Stomach (tissue), 9 donors: Measurements from ENCODE around the gene SORCS2. TPM values are rescaled to one million over a fixed set of nuclear protein-coding genes. Genes with fewer than 3 reads are reported as not detected.
A peak's percentile ranks its signal among the peaks of the same experiment; 100 is the strongest.

Experiments used
- DNase-seq, 2 donors: peaks; one replicate each; pipeline versions ENCODE4 v3.0.0 to v3.0.0-alpha.2; 2013 to 2019
- H3K27ac ChIP-seq, 5 donors: fragments of 200-600 bp in 4 of 5; sonication (generic) in 4 of 5; one replicate each; pipeline ENCODE4 v1.5.1; 2013 to 2019; ENCODE audit warnings: mild to moderate bottlenecking in 1 of 5, moderate library complexity in 1 of 5
- H3K27me3 ChIP-seq, 3 donors: fragments of 200-600 bp; sonication (generic); one replicate each; pipeline ENCODE4 v1.5.1; 2017 to 2019; ENCODE audit warnings: mixed run types in 1 of 3
- H3K36me3 ChIP-seq, 4 donors: fragments of 200-600 bp; sonication (generic); 1 replicate in 3 of 4; 2 replicates in 1 of 4; pipeline ENCODE4 v1.5.1; 2016 to 2019
- H3K4me1 ChIP-seq, 4 donors: fragments of 200-600 bp; sonication (generic); one replicate each; pipeline ENCODE4 v1.5.1; 2016 to 2019
- H3K4me3 ChIP-seq, 4 donors: fragments of 200-600 bp; sonication (generic) in 3 of 4; one replicate each; pipeline ENCODE4 v1.5.1; 2016 to 2019; ENCODE audit warnings: mild to moderate bottlenecking in 1 of 4
- H3K9me3 ChIP-seq, 4 donors: fragments of 200-600 bp; sonication (generic); one replicate each; pipeline ENCODE4 v1.5.1; 2016 to 2019
- CTCF ChIP-seq, 7 experiments: fragments of 450-650 bp in 4 of 7; fragments of 200-600 bp in 3 of 7; sonication (generic) in 3 of 7; IDR thresholded peaks; one replicate each; pipeline ENCODE4 v1.5.1; 2016 to 2019; ENCODE audit warnings: antibody characterized with exemption in 7 of 7, control low read depth in 2 of 7, mild to moderate bottlenecking in 1 of 7
- EP300 ChIP-seq: sonication (generic); formaldehyde crosslinking; IDR thresholded peaks from one replicate; pipeline ENCODE4 v1.6.1; 2017; ENCODE audit warnings: antibody characterized with exemption
- POLR2A ChIP-seq, 4 donors: fragments of 450-650 bp; IDR thresholded peaks; one replicate each; pipeline ENCODE4 v1.6.1; 2016; ENCODE audit warnings: antibody characterized with exemption in 4 of 4, control low read depth in 2 of 4, mild to moderate bottlenecking in 1 of 4, moderate library complexity in 1 of 4
- POLR2AphosphoS5 ChIP-seq, 3 donors: sonication (generic); formaldehyde crosslinking; IDR thresholded peaks; one replicate each; pipeline ENCODE4 v1.6.1; 2016; ENCODE audit warnings: antibody characterized with exemption in 3 of 3
- WGBS, 5 donors: extraction: QIAGEN DNeasy Blood & Tissue Kit in 3 of 5; methylation state at CpG; one replicate each; pipeline versions ENCODE4 v1.1.5 to v1.1.7; 2013 to 2018; 5-methylcytosine and 5-hydroxymethylcytosine counted together
- intact Hi-C: fragments of 100-400 bp; cut with DNase I; formaldehyde crosslinking; loops from one replicate; pipeline ENCODE4 v1.15.1; 2023; ENCODE audit warnings: low total_unique reads
- polyA plus RNA-seq, 3 donors: library from polyadenylated mRNA; stranded (reverse); fragments of 200-250 nt; gene quantifications; one replicate each; pipeline ENCODE4 v1.2.3, GENCODE V29; 2013
- total RNA-seq, 5 donors: library from RNA; depleted of rRNA; stranded (reverse); fragments of >200 nt; gene quantifications; one replicate each; pipeline versions ENCODE4 v1.1.0 to v1.2.3, GENCODE V29; 2014 to 2016
- donor health status: healthy with polysubstance abuse.
- donor health status: Bipolar disorder and iron deficiency.
- donor health status: healthy.

SORCS2 gene
- total and polyA plus RNA-seq, 8 donors, result under 0.01 to 13.0 (median 0.50) TPM; not detected in 1

GRCh38 chr4:7281691-7282665, 89.6 kb downstream of the SORCS2 start:
- intact Hi-C loops, result no loop called here
- no peak overlapping the region for H3K27ac ChIP-seq
- peaks cover 0 to 35% (median 4%) of the 10 kb centered on the region in 3 donors for H3K27me3 ChIP-seq
- H3K4me1 ChIP-seq, result peaks cover 0 to 12% (median 4%) of the 10 kb centered on the region in 4 donors
- H3K9me3 ChIP-seq, result no peaks in the 10 kb centered on the region
- 68 to 74% (median 73%) methylated on average over 13 to 20 of the region's 20 CpGs for WGBS, 5 donors
- H3K4me3 ChIP-seq, result no peak overlapping the region
- no peaks in the 10 kb centered on the region for H3K36me3 ChIP-seq
- DNase-seq, result no peak
- TF ChIP-seq POLR2A (IDR thresholded peaks at IDR 0.05) (no peak), POLR2AphosphoS5 (IDR thresholded peaks at IDR 0.05) (no peak), CTCF (IDR thresholded peaks at IDR 0.05) (no peak)

- no peaks in the 10 kb centered on the region for H3K9me3 ChIP-seq
- DNase-seq, result no peak
- intact Hi-C loops, result no loop called here
- no peak overlapping the region for H3K4me3 ChIP-seq
- TF ChIP-seq CTCF (IDR thresholded peaks at IDR 0.05) (no peak), POLR2A (IDR thresholded peaks at IDR 0.05) (no peak), POLR2AphosphoS5 (IDR thresholded peaks at IDR 0.05) (no peak)
- no peaks in the 10 kb centered on the region for H3K36me3 ChIP-seq
- peaks cover 0 to 32% (median 2%) of the 10 kb centered on the region in 3 donors for H3K27me3 ChIP-seq
- 80 to 91% (median 86%) methylated on average over 8 of the region's 8 CpGs for WGBS, 5 donors
- H3K27ac ChIP-seq, result no peak overlapping the region
- peaks cover 0 to 12% (median 4%) of the 10 kb centered on the region in 4 donors for H3K4me1 ChIP-seq
These were observed 90.6 kb downstream of the SORCS2 start for GRCh38 chr4:7282786-7283440.

- peaks cover 0 to 16% (median 4%) of the 10 kb centered on the region in 4 donors for H3K4me1 ChIP-seq
- H3K27me3 ChIP-seq, result peaks cover 0 to 27% (median 0%) of the 10 kb centered on the region in 3 donors
- H3K9me3 ChIP-seq, result no peaks in the 10 kb centered on the region
- no peak for TF ChIP-seq POLR2AphosphoS5 (IDR thresholded peaks at IDR 0.05)
- TF ChIP-seq EP300, result no peak
- TF ChIP-seq CTCF (IDR thresholded peaks at IDR 0.05), result no peak
- no peak for TF ChIP-seq POLR2A (IDR thresholded peaks at IDR 0.05)
- WGBS, 5 donors, result 68 to 84% (median 76%) methylated on average over 19 to 34 of the region's 34 CpGs
- H3K27ac ChIP-seq, result peak overlapping the region in 1 of 5 donors; percentile 47
- no peak overlapping the region for H3K4me3 ChIP-seq
- H3K36me3 ChIP-seq, result no peaks in the 10 kb centered on the region
- intact Hi-C loops, result no loop called here
- DNase-seq, result peak in 1 of 2 donors; percentile 67
These were observed 93.1 kb downstream of the SORCS2 start for GRCh38 chr4:7285244-7286094.

GRCh38 chr4:7286170-7286569, 93.8 kb downstream of the SORCS2 start:
- Histone ChIP-seq H3K4me3 (no peak overlapping the region), H3K27me3 (peaks cover 0 to 27% (median 0%) of the 10 kb centered on the region in 3 donors), H3K9me3 (no peaks in the 10 kb centered on the region), H3K27ac (peak overlapping the region in 1 of 5 donors; percentile 47), H3K36me3 (no peaks in the 10 kb centered on the region), H3K4me1 (peaks cover 0 to 16% (median 4%) of the 10 kb centered on the region in 4 donors)
- intact Hi-C loops, result no loop called here
- DNase-seq, result peak in 1 of 2 donors; percentile 50
- TF ChIP-seq POLR2AphosphoS5 (IDR thresholded peaks at IDR 0.05) (no peak), CTCF (IDR thresholded peaks at IDR 0.05) (no peak), EP300 (no peak), POLR2A (IDR thresholded peaks at IDR 0.05) (no peak)
- 63 to 81% (median 79%) methylated on average over 8 to 14 of the region's 14 CpGs for WGBS, 5 donors
